HepG2 (cell line): ENCODE results near the gene SLC16A3. TPM values are rescaled to one million over a fixed set of nuclear protein-coding genes. Genes with fewer than 3 reads are reported as not detected.
A peak's percentile ranks its signal among the peaks of the same experiment; 100 is the strongest.

Experiments
- ATF6 ChIP-seq: sonication (generic); formaldehyde crosslinking; conservative IDR thresholded peaks from 2 replicates; pipeline ENCODE4 v1.4.0; 2020; ENCODE audit warnings: missing genetic modification reagents
- ETV6 ChIP-seq: sonication (generic); formaldehyde crosslinking; conservative IDR thresholded peaks from 2 replicates; pipeline ENCODE4 v1.4.0; 2020; ENCODE audit warnings: missing genetic modification reagents
- GMEB2 ChIP-seq: IDR thresholded peaks from 2 replicates; pipeline ENCODE4 v1.6.1; 2016; ENCODE audit warnings: missing biosample characterization, missing genetic modification reagents, low read depth
- HIC2 ChIP-seq: sonication (generic); formaldehyde crosslinking; IDR thresholded peaks from 2 replicates; pipeline ENCODE4 v1.9.0; 2022; ENCODE audit warnings: low read depth, missing genetic modification reagents
- HOXA3 ChIP-seq: sonication (generic); formaldehyde crosslinking; IDR thresholded peaks from 2 replicates; pipeline ENCODE4 v1.5.0; 2020; ENCODE audit warnings: missing genetic modification reagents
- NFE2 ChIP-seq: sonication (generic); formaldehyde crosslinking; IDR thresholded peaks from 2 replicates; pipeline ENCODE4 v1.4.0; 2020; ENCODE audit warnings: missing genetic modification reagents
- PHF20 ChIP-seq: sonication (generic); formaldehyde crosslinking; IDR thresholded peaks from 2 replicates; pipeline ENCODE4 v1.5.0; 2020; ENCODE audit warnings: mild to moderate bottlenecking, missing genetic modification reagents
- POLR2AphosphoS2 ChIP-seq: IDR thresholded peaks from 2 replicates; pipeline ENCODE4 v1.6.1; 2011; ENCODE audit warnings: low read depth, low read length, improper control_type of control experiment
- SSRP1 ChIP-seq: IDR thresholded peaks from 2 replicates; pipeline ENCODE4 v1.6.1; 2016; ENCODE audit warnings: control low read depth
- THAP8 ChIP-seq: sonication (generic); formaldehyde crosslinking; IDR thresholded peaks from 2 replicates; pipeline ENCODE4 v1.5.1; 2020; ENCODE audit warnings: missing genetic modification reagents, mild to moderate bottlenecking, borderline replicate concordance
- TRIM24 ChIP-seq: sonication (generic); formaldehyde crosslinking; IDR thresholded peaks from 2 replicates; pipeline ENCODE4 v1.8.0; 2022; ENCODE audit warnings: mild to moderate bottlenecking, missing genetic modification reagents
- ZNF121 ChIP-seq: sonication (generic); formaldehyde crosslinking; IDR thresholded peaks from 2 replicates; pipeline ENCODE4 v1.5.0; 2020; ENCODE audit warnings: mild to moderate bottlenecking, missing genetic modification reagents
- ZNF292 ChIP-seq: sonication (generic); formaldehyde crosslinking; IDR thresholded peaks from 2 replicates; pipeline ENCODE4 v1.8.1; 2022; ENCODE audit warnings: mild to moderate bottlenecking, low read depth, missing genetic modification reagents, borderline replicate concordance
- ZNF615 ChIP-seq: sonication (generic); formaldehyde crosslinking; IDR thresholded peaks from 2 replicates; pipeline ENCODE4 v1.5.0; 2020; ENCODE audit warnings: mild to moderate bottlenecking, missing genetic modification reagents, borderline replicate concordance
- ZNF674 ChIP-seq: sonication (generic); formaldehyde crosslinking; IDR thresholded peaks from 2 replicates; pipeline ENCODE4 v1.5.0; 2020; ENCODE audit warnings: low read depth, mild to moderate bottlenecking, missing genetic modification reagents
- ZNF704 ChIP-seq: sonication (generic); formaldehyde crosslinking; IDR thresholded peaks from 2 replicates; pipeline ENCODE4 v1.8.1; 2023; ENCODE audit warnings: mild to moderate bottlenecking, inconsistent platforms, moderate library complexity, missing genetic modification reagents, borderline replicate concordance
- ZNF710 ChIP-seq: sonication (generic); formaldehyde crosslinking; IDR thresholded peaks from 2 replicates; pipeline ENCODE4 v1.5.0; 2020; ENCODE audit warnings: mild to moderate bottlenecking, missing genetic modification reagents, borderline replicate concordance
- ZNF816 ChIP-seq: sonication (generic); formaldehyde crosslinking; IDR thresholded peaks from 2 replicates; pipeline ENCODE4 v1.8.0; 2022; ENCODE audit warnings: missing genetic modification reagents, mild to moderate bottlenecking, borderline replicate concordance
- polyA plus RNA-seq, 8 experiments: library from polyadenylated mRNA; depleted of rRNA in 3 of 8; stranded (reverse) in 7 of 8; unstranded in 1 of 8; fragments of >200 nt; fragmentation: Illumina TruSeq in 4 of 8; extraction: Trizol in 4 of 8; gene quantifications; 2 replicates each; pipeline versions ENCODE4 v1.2.1 to v1.2.3, GENCODE V29; 2011 to 2016; ENCODE audit warnings: low read depth in 4 of 8, missing spikeins in 1 of 8, mixed read lengths in 1 of 8; ENCODE audit not compliant: insufficient read depth in 1 of 8
- total RNA-seq, 5 experiments: library from RNA; depleted of rRNA; stranded (reverse); fragments of >200 nt; fragmentation: Illumina TruSeq; extraction: Trizol; gene quantifications; 2 replicates each; pipeline ENCODE4 v1.2.3, GENCODE V29; 2016; ENCODE audit warnings: low read depth in 1 of 5

SLC16A3 gene
- total and polyA plus RNA-seq, 2 of the 13 experiments (the other 11 are each of a cell fraction or from before 2014, with no cell fraction given), result 242 to 349 TPM

GRCh38 chr17:82241926-82242697, 13.3 kb downstream of the SLC16A3 start (continued):
- TF ChIP-seq ZNF704 (CRISPR knock-in tag) (no peak), PHF20 (CRISPR knock-in tag) (no peak), ZNF710 (no peak), ETV6 (CRISPR knock-in tag) (peak; percentile 43; the same call in 1 of the 2 replicates), TRIM24 (CRISPR knock-in tag) (no peak), POLR2AphosphoS2 (no peak; the same call in none of the 2 replicates), ZNF121 (CRISPR knock-in tag) (0 out of 2 replicates have a peak, but pooled peaks have one; percentile 8), ZNF674 (CRISPR knock-in tag) (no peak), ATF6 (CRISPR knock-in tag) (no peak), NFE2 (CRISPR knock-in tag) (no peak), GMEB2 (CRISPR knock-in tag) (no peak), ZNF816 (CRISPR knock-in tag) (no peak; the same call in 1 of the 2 replicates), HOXA3 (CRISPR knock-in tag) (no peak; the same call in 1 of the 2 replicates), SSRP1 (CRISPR knock-in tag) (no peak; the same call in 1 of the 2 replicates), THAP8 (no peak), HIC2 (CRISPR knock-in tag) (no peak; the same call in 1 of the 2 replicates), ZNF615 (CRISPR knock-in tag) (no peak), ZNF292 (CRISPR knock-in tag) (no peak)
